Measurements from ENCODE around the gene SCAPER.

- TF ChIP-seq, protein P1, sequence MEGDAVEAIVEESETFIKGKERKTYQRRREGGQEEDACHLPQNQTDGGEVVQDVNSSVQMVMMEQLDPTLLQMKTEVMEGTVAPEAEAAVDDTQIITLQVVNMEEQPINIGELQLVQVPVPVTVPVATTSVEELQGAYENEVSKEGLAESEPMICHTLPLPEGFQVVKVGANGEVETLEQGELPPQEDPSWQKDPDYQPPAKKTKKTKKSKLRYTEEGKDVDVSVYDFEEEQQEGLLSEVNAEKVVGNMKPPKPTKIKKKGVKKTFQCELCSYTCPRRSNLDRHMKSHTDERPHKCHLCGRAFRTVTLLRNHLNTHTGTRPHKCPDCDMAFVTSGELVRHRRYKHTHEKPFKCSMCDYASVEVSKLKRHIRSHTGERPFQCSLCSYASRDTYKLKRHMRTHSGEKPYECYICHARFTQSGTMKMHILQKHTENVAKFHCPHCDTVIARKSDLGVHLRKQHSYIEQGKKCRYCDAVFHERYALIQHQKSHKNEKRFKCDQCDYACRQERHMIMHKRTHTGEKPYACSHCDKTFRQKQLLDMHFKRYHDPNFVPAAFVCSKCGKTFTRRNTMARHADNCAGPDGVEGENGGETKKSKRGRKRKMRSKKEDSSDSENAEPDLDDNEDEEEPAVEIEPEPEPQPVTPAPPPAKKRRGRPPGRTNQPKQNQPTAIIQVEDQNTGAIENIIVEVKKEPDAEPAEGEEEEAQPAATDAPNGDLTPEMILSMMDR (conservative IDR thresholded peaks at IDR 0.05; ENCODE audit: low read length), result no peak
- TF ChIP-seq EZH2phosphoT487 (IDR thresholded peaks at IDR 0.05; ENCODE audit: borderline replicate concordance, low read depth, low read length), result no peak
Measured at GRCh38 chr15:76678766-76679165, 226.4 kb downstream of the SCAPER start.

Measured in OCI-LY7 (cell line).